Measurements from ENCODE around the gene PLD4. TPM values are rescaled to one million over a fixed set of nuclear protein-coding genes. Genes with fewer than 3 reads are reported as not detected.

The PLD4 gene
- total RNA-seq, 2 donors from 2014 or later = 1.2 TPM; not detected in 1

- peaks cover 16% of the 10 kb centered on the region for H3K27me3 ChIP-seq
- intact Hi-C loops (cut with DNase I) = no loop called here
- DNase-seq = no peak
- H3K9me3 ChIP-seq = no peaks in the 10 kb centered on the region
- peak overlapping the region in 1 of 2 donors; percentile 71 for H3K9ac ChIP-seq (ENCODE audit: low read depth in 2 of 2, low read length in 2 of 2)
- H3K27ac ChIP-seq = peak overlapping the region; percentile 82
- peaks cover 39% of the 10 kb centered on the region for H3K4me1 ChIP-seq
- H3K4me3 ChIP-seq = no peak overlapping the region
- TF ChIP-seq CTCF (IDR thresholded peaks at IDR 0.05) = no peak
- H3K36me3 ChIP-seq = no peaks in the 10 kb centered on the region
Observed at GRCh38 chr14:104971447-104972240, 47.0 kb downstream of the PLD4 start.

- TF ChIP-seq CTCF (IDR thresholded peaks at IDR 0.05) = no peak
- H3K27ac ChIP-seq = peak overlapping the region; percentile 82
- H3K27me3 ChIP-seq = peaks cover 16% of the 10 kb centered on the region
- peak overlapping the region; percentile 13 to 71 for H3K9ac ChIP-seq (ENCODE audit: low read depth in 2 of 2, low read length in 2 of 2)
- H3K36me3 ChIP-seq = no peaks in the 10 kb centered on the region
- H3K4me3 ChIP-seq = no peak overlapping the region
- intact Hi-C loops (cut with DNase I) = no loop called here
- H3K9me3 ChIP-seq = no peaks in the 10 kb centered on the region
- peak; percentile 78 for DNase-seq
- H3K4me1 ChIP-seq = peaks cover 43% of the 10 kb centered on the region
Observed at GRCh38 chr14:104972301-104973134, 47.8 kb downstream of the PLD4 start.

GRCh38 chr14:104973135-104973384, 48.4 kb downstream of the PLD4 start:
- TF ChIP-seq CTCF (IDR thresholded peaks at IDR 0.05) = no peak
- intact Hi-C loops (cut with DNase I) = no loop called here
- H3K36me3 ChIP-seq = no peaks in the 10 kb centered on the region
- H3K9me3 ChIP-seq = no peaks in the 10 kb centered on the region
- peak overlapping the region; percentile 13 to 71 for H3K9ac ChIP-seq (ENCODE audit: low read depth in 2 of 2, low read length in 2 of 2)
- no peak overlapping the region for H3K4me3 ChIP-seq
- H3K27ac ChIP-seq = peak overlapping the region; percentile 82
- peaks cover 15% of the 10 kb centered on the region for H3K27me3 ChIP-seq
- peak; percentile 74 for DNase-seq
- H3K4me1 ChIP-seq = peaks cover 42% of the 10 kb centered on the region

GRCh38 chr14:104973385-104974145, 48.9 kb downstream of the PLD4 start:
- Histone ChIP-seq H3K4me1 (peaks cover 40% of the 10 kb centered on the region), H3K36me3 (no peaks in the 10 kb centered on the region), H3K9ac (ENCODE audit: low read depth in 2 of 2, low read length in 2 of 2) (peak overlapping the region in 1 of 2 donors; percentile 71), H3K27ac (peak overlapping the region; percentile 82), H3K4me3 (no peak overlapping the region), H3K9me3 (no peaks in the 10 kb centered on the region), H3K27me3 (peaks cover 17% of the 10 kb centered on the region)
- TF ChIP-seq CTCF (IDR thresholded peaks at IDR 0.05) = no peak
- DNase-seq = peak; percentile 50
- intact Hi-C loops (cut with DNase I) = no loop called here

- H3K27ac ChIP-seq = peak overlapping the region; percentile 82
- H3K9me3 ChIP-seq = no peaks in the 10 kb centered on the region
- no peak overlapping the region for H3K4me3 ChIP-seq
- DNase-seq = no peak
- intact Hi-C loops (cut with DNase I) = no loop called here
- H3K36me3 ChIP-seq = no peaks in the 10 kb centered on the region
- peaks cover 40% of the 10 kb centered on the region for H3K4me1 ChIP-seq
- peaks cover 22% of the 10 kb centered on the region for H3K27me3 ChIP-seq
- TF ChIP-seq CTCF (IDR thresholded peaks at IDR 0.05) = no peak
- no peak overlapping the region for H3K9ac ChIP-seq (ENCODE audit: low read depth in 2 of 2, low read length in 2 of 2)
Observed at GRCh38 chr14:104974146-104974541, 49.5 kb downstream of the PLD4 start.

Measured in colonic mucosa (tissue), 4 donors.